Measurements from ENCODE around the gene PSAP.
A peak's percentile ranks its signal among the peaks of the same experiment; 100 is the strongest.

Gene PSAP

GRCh38 chr10:71828702-71829101 is 22.3 kb downstream of the PSAP start:
- Histone ChIP-seq H3K36me3 (replicated peaks; ENCODE audit: low read depth, low read length) (peaks cover 51% of the 10 kb centered on the region), H3K9ac (ENCODE audit: low read length) (no peak overlapping the region), H4K20me1 (ENCODE audit: insufficient read depth, low read length) (peaks cover 25% of the 10 kb centered on the region)

DNA sequence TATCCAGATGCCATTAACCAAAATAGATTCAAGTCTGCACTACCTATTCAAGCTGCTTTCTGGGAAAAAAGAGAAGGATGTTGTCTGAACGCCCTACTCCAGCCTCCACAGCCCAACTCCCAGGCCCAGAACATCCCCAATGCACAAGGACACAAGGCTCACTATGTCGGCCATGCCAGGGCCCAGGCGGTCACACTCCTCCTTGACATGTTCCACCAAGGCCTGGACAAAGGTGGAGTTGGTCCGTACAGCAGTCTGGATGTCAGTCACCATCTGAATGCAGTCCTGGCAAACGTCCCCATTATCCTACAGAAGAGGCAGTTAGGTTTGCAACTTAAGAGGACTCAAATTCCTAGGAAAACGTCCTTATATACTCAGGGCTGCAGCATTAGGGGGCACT is 23.2 kb downstream of the PSAP start:
- Histone ChIP-seq H3K9me3 (ENCODE audit: insufficient read depth, low read length) (no peaks in the 10 kb centered on the region), H3K4me1 (ENCODE audit: low read length) (peaks cover under 1% of the 10 kb centered on the region), H2AFZ (ENCODE audit: low read depth, low read length) (no peak overlapping the region), H3K4me2 (ENCODE audit: low read length) (no peak overlapping the region), H3K36me3 (replicated peaks; ENCODE audit: low read depth, low read length) (peaks cover 54% of the 10 kb centered on the region), H3K79me2 (ENCODE audit: low read length) (no peaks in the 10 kb centered on the region), H3K27me3 (ENCODE audit: low read depth, low read length) (no peaks in the 10 kb centered on the region), H3K27ac (ENCODE audit: low read length) (no peak overlapping the region), H4K20me1 (ENCODE audit: insufficient read depth, low read length) (peaks cover 17% of the 10 kb centered on the region), H3K4me3 (ENCODE audit: low read length) (no peak overlapping the region), H3K9ac (ENCODE audit: low read length) (no peak overlapping the region)
- no peak for TF ChIP-seq CTCF (IDR thresholded peaks at IDR 0.05; ENCODE audit: low read depth, low read length)
- TF ChIP-seq EZH2phosphoT487 (IDR thresholded peaks at IDR 0.05; ENCODE audit: low read depth): no peak

More at GRCh38 chr10:71828702-71829101, 22.3 kb downstream of the PSAP start:
- H3K27me3 ChIP-seq (ENCODE audit: low read depth, low read length): no peaks in the 10 kb centered on the region
- no peak overlapping the region for H3K27ac ChIP-seq (ENCODE audit: low read length)
- H3K79me2 ChIP-seq (ENCODE audit: low read length): no peaks in the 10 kb centered on the region
- H3K4me1 ChIP-seq (ENCODE audit: low read length): peaks cover 9% of the 10 kb centered on the region
- TF ChIP-seq CTCF (IDR thresholded peaks at IDR 0.05; ENCODE audit: low read depth, low read length) (no peak), EZH2phosphoT487 (IDR thresholded peaks at IDR 0.05; ENCODE audit: low read depth) (no peak)
- H3K4me3 ChIP-seq (ENCODE audit: low read length): no peak overlapping the region
- H3K4me2 ChIP-seq (ENCODE audit: low read length): no peak overlapping the region
- no peak overlapping the region for H2AFZ ChIP-seq (ENCODE audit: low read depth, low read length)
- no peaks in the 10 kb centered on the region for H3K9me3 ChIP-seq (ENCODE audit: insufficient read depth, low read length)

DNA sequence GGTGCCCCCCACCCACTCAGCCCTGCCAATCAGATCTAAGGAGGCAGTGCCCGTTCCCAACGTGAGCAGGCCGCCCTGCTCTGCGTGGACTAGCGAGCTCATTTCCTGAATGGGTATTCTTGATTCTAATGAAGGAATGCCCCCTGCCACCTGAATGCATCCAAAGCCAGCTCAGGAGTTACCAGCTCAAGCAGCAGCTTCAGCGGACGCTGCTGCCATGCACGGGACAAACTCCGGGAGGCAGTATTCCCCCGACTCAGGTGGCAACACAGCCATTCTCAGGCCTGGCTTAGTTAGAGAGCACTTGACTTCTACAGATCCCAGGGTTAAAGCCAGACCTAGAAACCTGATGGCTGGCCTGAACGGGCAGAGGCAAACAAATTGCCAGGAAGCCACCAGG is 25.8 kb downstream of the PSAP start:
- Histone ChIP-seq H3K36me3 (replicated peaks; ENCODE audit: low read depth, low read length) (peaks cover 36% of the 10 kb centered on the region), H3K4me3 (ENCODE audit: low read length) (no peak overlapping the region), H4K20me1 (ENCODE audit: insufficient read depth, low read length) (no peaks in the 10 kb centered on the region; the same call in 1 of the 2 replicates), H3K79me2 (ENCODE audit: low read length) (no peaks in the 10 kb centered on the region), H3K9ac (ENCODE audit: low read length) (no peak overlapping the region), H3K27me3 (ENCODE audit: low read depth, low read length) (no peaks in the 10 kb centered on the region), H3K9me3 (ENCODE audit: insufficient read depth, low read length) (no peaks in the 10 kb centered on the region), H3K27ac (ENCODE audit: low read length) (no peak overlapping the region), H2AFZ (ENCODE audit: low read depth, low read length) (no peak overlapping the region), H3K4me2 (ENCODE audit: low read length) (no peak overlapping the region), H3K4me1 (ENCODE audit: low read length) (no peaks in the 10 kb centered on the region)
- TF ChIP-seq CTCF (IDR thresholded peaks at IDR 0.05; ENCODE audit: low read depth, low read length) (0 out of 2 replicates have a peak, but pooled peaks have one; percentile 16), EZH2phosphoT487 (IDR thresholded peaks at IDR 0.05; ENCODE audit: low read depth) (no peak)

GRCh38 chr10:71824333-71824732 is 26.7 kb downstream of the PSAP start:
- Histone ChIP-seq H3K27me3 (ENCODE audit: low read depth, low read length) (no peaks in the 10 kb centered on the region), H3K9me3 (ENCODE audit: insufficient read depth, low read length) (no peaks in the 10 kb centered on the region), H3K79me2 (ENCODE audit: low read length) (no peaks in the 10 kb centered on the region), H3K27ac (ENCODE audit: low read length) (no peak overlapping the region), H3K9ac (ENCODE audit: low read length) (no peak overlapping the region), H3K4me2 (ENCODE audit: low read length) (no peak overlapping the region), H3K4me3 (ENCODE audit: low read length) (no peak overlapping the region), H3K4me1 (ENCODE audit: low read length) (no peaks in the 10 kb centered on the region), H2AFZ (ENCODE audit: low read depth, low read length) (no peak overlapping the region), H4K20me1 (ENCODE audit: insufficient read depth, low read length) (no peaks in the 10 kb centered on the region; the same call in 1 of the 2 replicates), H3K36me3 (replicated peaks; ENCODE audit: low read depth, low read length) (peaks cover 33% of the 10 kb centered on the region)
- TF ChIP-seq CTCF (IDR thresholded peaks at IDR 0.05; ENCODE audit: low read depth, low read length) (no peak), EZH2phosphoT487 (IDR thresholded peaks at IDR 0.05; ENCODE audit: low read depth) (no peak)

All from OCI-LY3 (cell line).